Body of pancreas (tissue), 4 donors: ENCODE results near the gene AEN. TPM values are rescaled to one million over a fixed set of nuclear protein-coding genes. Genes with fewer than 3 reads are reported as not detected.
A peak's percentile ranks its signal among the peaks of the same experiment; 100 is the strongest.

ENCODE experiments used
- ATAC-seq: fragments of 150-250 bp; one replicate; pipeline ENCODE4 v1.9.1; 2016
- DNase-seq, 4 donors: peaks; one replicate each; pipeline ENCODE4 v3.0.0-alpha.2; 2019
- H3K27ac ChIP-seq, 4 donors: fragments of 200-600 bp; sonication (generic); 1 replicate in 3 of 4; 2 replicates in 1 of 4; pipeline versions ENCODE4 v1.5.1 to v1.6.1; 2016 to 2019; ENCODE audit warnings: mild to moderate bottlenecking in 1 of 4, mixed read lengths in 1 of 4, moderate library complexity in 1 of 4
- H3K27me3 ChIP-seq, 2 donors: fragments of 200-600 bp; sonication (generic); one replicate each; pipeline ENCODE4 v1.6.0; 2016; ENCODE audit warnings: mild to moderate bottlenecking in 1 of 2
- H3K36me3 ChIP-seq, 2 donors: fragments of 200-600 bp; sonication (generic); replicated peaks in 1 of 2; 2 replicates each; pipeline ENCODE4 v1.5.1; 2016; ENCODE audit warnings: low read depth in 2 of 2; ENCODE audit not compliant: insufficient read depth in 1 of 2
- H3K4me1 ChIP-seq: fragments of 200-600 bp; sonication (generic); one replicate; pipeline ENCODE4 v1.6.0; 2016
- H3K4me3 ChIP-seq, 2 donors: fragments of 200-600 bp; sonication (generic); 1 replicate in 1 of 2; 2 replicates in 1 of 2; pipeline ENCODE4 v1.5.1; 2016 to 2019
- H3K9me3 ChIP-seq, 3 donors: fragments of 200-600 bp; sonication (generic); 1 replicate in 2 of 3; 2 replicates in 1 of 3; pipeline ENCODE4 v1.5.1; 2016
- POLR2A ChIP-seq, 3 donors: fragments of 450-650 bp; IDR thresholded peaks; one replicate each; pipeline ENCODE4 v1.6.1; 2016; ENCODE audit warnings: antibody characterized with exemption in 3 of 3, mild to moderate bottlenecking in 2 of 3
- WGBS, 2 donors: methylation state at CpG; one replicate each; pipeline ENCODE4 v1.1.5; 2017; 5-methylcytosine and 5-hydroxymethylcytosine counted together
- intact Hi-C: fragments of 100-400 bp; cut with DNase I; formaldehyde crosslinking; loops from one replicate; pipeline ENCODE4 v1.15.1; 2023
- total RNA-seq, 2 donors: library from RNA; depleted of rRNA; stranded (reverse); fragments of >200 nt; gene quantifications; one replicate each; pipeline ENCODE4 v1.1.0, GENCODE V29; 2016
- TF ChIP-seq, protein P1 (sequence below), 7 experiments: fragments of 450-650 bp in 4 of 7; fragments of 200-600 bp in 3 of 7; sonication (generic) in 3 of 7; IDR thresholded peaks; one replicate each; pipeline ENCODE4 v1.5.1; 2016 to 2019; ENCODE audit warnings: antibody characterized with exemption in 7 of 7

AEN gene
- total RNA-seq, 2 donors from 2014 or later = 20.4 to 23.3 TPM

DNA sequence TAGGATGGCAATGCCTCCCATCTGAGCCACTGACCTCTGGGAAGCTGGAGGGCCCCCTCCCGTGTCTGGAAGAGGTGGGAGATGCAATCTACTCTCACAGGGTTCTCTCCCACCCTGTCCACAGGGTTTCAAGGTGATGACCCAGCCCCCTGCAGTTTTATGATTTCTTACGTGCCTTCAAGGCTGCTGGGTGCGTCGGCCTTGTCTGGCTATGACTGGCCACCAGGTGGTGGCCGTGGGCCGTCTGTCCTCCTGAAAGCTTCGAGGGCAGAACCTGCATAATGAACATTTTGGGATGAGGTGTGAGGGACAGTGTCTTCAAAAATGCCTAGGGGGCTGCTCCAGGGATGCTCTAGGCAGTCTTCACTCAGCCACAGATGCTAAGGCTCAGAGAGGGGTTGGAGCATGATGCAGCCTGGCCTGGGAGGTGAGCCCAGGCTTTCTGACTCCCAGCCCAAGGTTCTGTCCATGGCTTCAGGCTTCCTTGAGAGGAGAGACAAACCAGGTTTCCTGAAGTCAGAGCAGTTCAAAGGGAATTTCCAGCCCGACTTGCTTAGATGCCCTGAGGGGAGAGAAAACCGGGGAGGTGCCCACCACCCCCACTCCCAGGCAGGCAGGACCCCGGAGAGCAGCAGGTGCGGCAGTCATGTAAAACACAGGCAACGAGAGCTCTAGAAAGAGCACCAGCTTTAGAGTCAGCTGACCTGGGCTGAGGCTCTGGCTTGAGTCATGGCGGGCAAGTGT, 36.4 kb downstream of the AEN start:
- DNase-seq (peak; percentile 47 to 63 (median 57)), ATAC-seq (peak; percentile 52)
- no peak overlapping the region for H3K27ac ChIP-seq
- H3K36me3 ChIP-seq = no peaks in the 10 kb centered on the region
- WGBS, 2 donors = 25 to 41% methylated on average over 10 to 13 of the region's 13 CpGs
- H3K4me3 ChIP-seq = no peak overlapping the region
- no peaks in the 10 kb centered on the region for H3K9me3 ChIP-seq
- intact Hi-C loops = loop anchor here (10.0 kb wide), 1 partner anchor 177 kb away; no protein-coding TSS in a partner anchor
- no peak for TF ChIP-seq POLR2A (IDR thresholded peaks at IDR 0.05)
- TF ChIP-seq, protein P1, sequence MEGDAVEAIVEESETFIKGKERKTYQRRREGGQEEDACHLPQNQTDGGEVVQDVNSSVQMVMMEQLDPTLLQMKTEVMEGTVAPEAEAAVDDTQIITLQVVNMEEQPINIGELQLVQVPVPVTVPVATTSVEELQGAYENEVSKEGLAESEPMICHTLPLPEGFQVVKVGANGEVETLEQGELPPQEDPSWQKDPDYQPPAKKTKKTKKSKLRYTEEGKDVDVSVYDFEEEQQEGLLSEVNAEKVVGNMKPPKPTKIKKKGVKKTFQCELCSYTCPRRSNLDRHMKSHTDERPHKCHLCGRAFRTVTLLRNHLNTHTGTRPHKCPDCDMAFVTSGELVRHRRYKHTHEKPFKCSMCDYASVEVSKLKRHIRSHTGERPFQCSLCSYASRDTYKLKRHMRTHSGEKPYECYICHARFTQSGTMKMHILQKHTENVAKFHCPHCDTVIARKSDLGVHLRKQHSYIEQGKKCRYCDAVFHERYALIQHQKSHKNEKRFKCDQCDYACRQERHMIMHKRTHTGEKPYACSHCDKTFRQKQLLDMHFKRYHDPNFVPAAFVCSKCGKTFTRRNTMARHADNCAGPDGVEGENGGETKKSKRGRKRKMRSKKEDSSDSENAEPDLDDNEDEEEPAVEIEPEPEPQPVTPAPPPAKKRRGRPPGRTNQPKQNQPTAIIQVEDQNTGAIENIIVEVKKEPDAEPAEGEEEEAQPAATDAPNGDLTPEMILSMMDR (IDR thresholded peaks at IDR 0.05) = peak; percentile 61 to 81 (median 75)
- no peaks in the 10 kb centered on the region for H3K27me3 ChIP-seq
- H3K4me1 ChIP-seq = peaks cover 21% of the 10 kb centered on the region

DNA sequence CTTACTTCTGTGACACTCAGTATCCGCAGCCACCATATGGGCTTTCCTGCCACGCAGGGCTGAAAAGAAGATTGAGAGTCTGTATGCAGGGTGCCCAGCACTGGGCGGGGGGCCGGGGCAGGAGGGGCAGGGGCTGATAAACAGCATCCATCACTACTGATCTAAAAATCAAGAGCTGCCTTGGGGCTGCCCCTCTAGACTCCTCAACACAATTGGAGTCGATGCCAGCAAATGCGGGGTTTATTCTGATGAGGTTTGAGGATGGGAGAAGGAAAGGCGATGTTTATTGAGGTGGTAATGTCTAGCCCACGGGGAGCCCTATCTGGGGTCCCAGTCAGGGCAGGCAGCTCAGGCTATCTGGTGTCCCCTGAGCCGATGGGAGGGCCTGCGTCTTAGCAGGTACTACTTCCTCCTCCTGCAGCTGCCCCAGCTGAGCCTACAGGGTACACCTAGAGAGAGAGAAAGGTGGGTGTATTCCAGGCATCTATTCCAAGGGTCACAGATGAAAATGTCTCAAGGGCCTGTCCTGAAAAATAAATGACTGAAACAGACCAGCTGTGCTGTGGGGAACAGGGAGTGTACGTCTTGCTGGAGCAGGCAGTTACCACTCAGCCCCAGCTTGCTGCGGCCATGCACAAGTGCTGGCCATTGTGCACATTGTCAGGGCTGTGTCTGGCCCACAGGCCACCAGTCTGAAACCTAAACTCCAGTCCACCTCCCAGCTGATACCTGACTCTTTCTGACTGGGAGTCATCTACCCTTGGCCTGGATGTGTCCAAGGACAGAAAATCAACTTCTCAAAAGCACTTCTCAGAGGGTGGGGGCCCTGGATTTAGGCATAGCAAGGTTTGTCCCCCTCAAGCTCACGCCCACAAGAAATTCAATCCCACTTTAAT, 37.2 kb downstream of the AEN start:
- ATAC-seq = no peak

GRCh38 chr15:88658972-88659931, 38.1 kb downstream of the AEN start:
- H3K36me3 ChIP-seq = no peaks in the 10 kb centered on the region
- H3K4me1 ChIP-seq = peaks cover 36% of the 10 kb centered on the region
- ATAC-seq = no peak
- DNase-seq = no peak
- TF ChIP-seq, protein P1 (IDR thresholded peaks at IDR 0.05) = no peak
- no peak for TF ChIP-seq POLR2A (IDR thresholded peaks at IDR 0.05)
- no peak overlapping the region for H3K4me3 ChIP-seq
- 81 to 85% methylated on average over 14 to 18 of the region's 18 CpGs for WGBS, 2 donors
- H3K9me3 ChIP-seq = no peaks in the 10 kb centered on the region
- H3K27me3 ChIP-seq = no peaks in the 10 kb centered on the region
- intact Hi-C loops = loop anchor here (10.0 kb wide), 1 partner anchor 176 kb away; no protein-coding TSS in a partner anchor
- H3K27ac ChIP-seq = no peak overlapping the region

More for the DNA sequence above, 37.2 kb downstream of the AEN start:
- intact Hi-C loops = loop anchor here (10.0 kb wide), 1 partner anchor 176 kb away; no protein-coding TSS in a partner anchor
- WGBS, 2 donors = 71 to 73% methylated on average over 13 of the region's 13 CpGs
- Histone ChIP-seq H3K36me3 (no peaks in the 10 kb centered on the region), H3K27me3 (no peaks in the 10 kb centered on the region), H3K27ac (no peak overlapping the region), H3K9me3 (no peaks in the 10 kb centered on the region), H3K4me3 (no peak overlapping the region), H3K4me1 (peaks cover 29% of the 10 kb centered on the region)
- DNase-seq = no peak
- TF ChIP-seq POLR2A (IDR thresholded peaks at IDR 0.05) = no peak
- TF ChIP-seq, protein P1 (IDR thresholded peaks at IDR 0.05) = no peak

DNA sequence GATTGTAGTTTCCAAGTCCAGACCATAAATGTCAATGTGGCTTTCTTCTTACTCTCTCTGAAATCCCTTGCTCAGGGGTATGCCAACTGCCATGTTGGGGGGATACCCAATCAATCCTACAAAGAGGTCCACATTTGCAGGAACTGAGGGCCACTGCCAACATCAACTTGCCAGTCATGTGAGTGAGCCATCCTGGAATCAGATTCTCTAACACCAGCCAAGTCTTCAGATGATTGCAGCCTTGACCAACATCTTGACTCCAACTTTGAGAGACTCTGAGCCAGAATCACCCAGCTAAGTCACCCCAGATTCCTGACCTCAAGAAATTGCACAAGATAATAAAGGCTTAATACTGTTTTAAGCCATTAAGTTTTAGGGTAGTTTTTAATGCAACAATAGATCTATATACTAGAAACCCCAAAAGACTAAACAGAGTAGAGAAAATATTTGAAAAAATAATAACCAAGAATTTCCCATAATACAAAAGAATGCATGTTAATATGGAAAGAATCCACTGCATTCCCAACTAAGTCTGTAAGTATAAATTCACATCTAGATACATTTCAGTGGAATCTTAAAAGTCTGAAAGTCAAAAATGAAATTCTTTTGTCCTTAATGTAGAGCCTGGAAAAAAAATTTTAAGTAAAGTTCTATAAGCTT, 40.0 kb downstream of the AEN start:
- Histone ChIP-seq H3K27ac (peak overlapping the region in 3 of 4 donors; percentile 41 to 70 (median 51)), H3K4me1 (peaks cover 36% of the 10 kb centered on the region), H3K27me3 (no peaks in the 10 kb centered on the region), H3K4me3 (no peak overlapping the region), H3K36me3 (no peaks in the 10 kb centered on the region), H3K9me3 (no peaks in the 10 kb centered on the region)
- intact Hi-C loops = no loop called here
- no peak for TF ChIP-seq POLR2A (IDR thresholded peaks at IDR 0.05)
- TF ChIP-seq, protein P1 (IDR thresholded peaks at IDR 0.05) = no peak
- DNase-seq (no peak), ATAC-seq (no peak)
